Neural progenitor cell (in vitro differentiated cells): ENCODE measurements around the gene BCR. TPM values are rescaled to one million over a fixed set of nuclear protein-coding genes. Genes with fewer than 3 reads are reported as not detected.
A peak's percentile ranks its signal among the peaks of the same experiment; 100 is the strongest.

Experiments used
- DNase-seq: peaks from one replicate; pipeline ENCODE4 v3.0.0-alpha.2; 2016; ENCODE audit warnings: low spot score
- H2AFZ ChIP-seq: fragments of 200-600 bp; sonication (generic); replicated peaks from 2 replicates; pipeline ENCODE4 v1.6.1; 2016; ENCODE audit warnings: antibody characterized with exemption
- H3F3A ChIP-seq: fragments of 200-600 bp; sonication (generic); 2 replicates; pipeline ENCODE4 v1.6.1; 2016; ENCODE audit warnings: antibody characterized with exemption, low read depth
- H3K27ac ChIP-seq: fragments of 200-600 bp; sonication (generic); 2 replicates; pipeline ENCODE4 v1.5.1; 2016; ENCODE audit warnings: mild to moderate bottlenecking
- H3K27me3 ChIP-seq: fragments of 200-600 bp; sonication (generic); 2 replicates; pipeline ENCODE4 v1.6.1; 2016; ENCODE audit warnings: mild to moderate bottlenecking, moderate library complexity
- H3K36me3 ChIP-seq: fragments of 200-600 bp; sonication (generic); 2 replicates; pipeline ENCODE4 v1.5.1; 2016
- H3K4me1 ChIP-seq: fragments of 200-600 bp; sonication (generic); 2 replicates; pipeline ENCODE4 v1.6.1; 2016; ENCODE audit warnings: mixed run types
- H3K4me2 ChIP-seq: fragments of 200-600 bp; sonication (generic); 2 replicates; pipeline ENCODE4 v1.6.1; 2016
- H3K4me3 ChIP-seq: fragments of 200-600 bp; sonication (generic); 2 replicates; pipeline ENCODE4 v1.5.1; 2016
- H3K79me2 ChIP-seq: fragments of 200-600 bp; sonication (generic); 2 replicates; pipeline ENCODE4 v1.6.1; 2016; ENCODE audit warnings: low read depth
- H3K9ac ChIP-seq: fragments of 200-600 bp; sonication (generic); 2 replicates; pipeline ENCODE4 v1.6.1; 2016
- H3K9me3 ChIP-seq: fragments of 200-600 bp; sonication (generic); 2 replicates; pipeline ENCODE4 v1.5.1; 2016; ENCODE audit warnings: low read depth
- H4K20me1 ChIP-seq: fragments of 200-600 bp; sonication (generic); 2 replicates; pipeline ENCODE4 v1.6.1; 2016; ENCODE audit warnings: low read depth
- H3K27ac Mint-ChIP-seq: 3 replicates; pipeline ENCODE4 v1.8.0; 2021; ENCODE audit warnings: mixed read lengths
- H3K27me3 Mint-ChIP-seq: 2 replicates; pipeline ENCODE4 v1.8.0; 2022; ENCODE audit warnings: low read depth, mild to moderate bottlenecking, inconsistent platforms, moderate library complexity, mixed read lengths; ENCODE audit not compliant: insufficient read depth
- H3K36me3 Mint-ChIP-seq: 3 replicates; pipeline ENCODE4 v1.8.0; 2021; ENCODE audit warnings: mixed read lengths
- H3K4me1 Mint-ChIP-seq: 3 replicates; pipeline ENCODE4 v1.8.0; 2021; ENCODE audit warnings: mixed read lengths
- H3K4me3 Mint-ChIP-seq: 3 replicates; pipeline ENCODE4 v1.8.0; 2021; ENCODE audit warnings: mild to moderate bottlenecking, moderate library complexity, mixed read lengths
- H3K9me3 Mint-ChIP-seq: 3 replicates; pipeline ENCODE4 v1.8.0; 2020; ENCODE audit warnings: mixed read lengths
- EZH2 ChIP-seq: fragments of 200-600 bp; sonication (generic); IDR thresholded peaks from 2 replicates; pipeline ENCODE4 v1.6.1; 2017; ENCODE audit warnings: antibody characterized with exemption, mild to moderate bottlenecking, moderate library complexity
- EZH2phosphoT487 ChIP-seq: fragments of 200-600 bp; sonication (generic); IDR thresholded peaks from 2 replicates; pipeline ENCODE4 v1.6.1; 2017; ENCODE audit warnings: antibody characterized with exemption
- total RNA-seq: library from RNA; depleted of rRNA; stranded (reverse); fragments of >200 nt; gene quantifications from 2 replicates; pipeline ENCODE4 v1.2.3, GENCODE V29; 2015; ENCODE audit warnings: low replicate concordance
- TF ChIP-seq, protein P1 (sequence below): fragments of 200-600 bp; sonication (generic); IDR thresholded peaks from 2 replicates; pipeline ENCODE4 v1.5.1; 2017; ENCODE audit warnings: antibody characterized with exemption, mild to moderate bottlenecking

Gene BCR
- total RNA-seq, 1 donor from 2014 or later, result 35.5 TPM

DNA sequence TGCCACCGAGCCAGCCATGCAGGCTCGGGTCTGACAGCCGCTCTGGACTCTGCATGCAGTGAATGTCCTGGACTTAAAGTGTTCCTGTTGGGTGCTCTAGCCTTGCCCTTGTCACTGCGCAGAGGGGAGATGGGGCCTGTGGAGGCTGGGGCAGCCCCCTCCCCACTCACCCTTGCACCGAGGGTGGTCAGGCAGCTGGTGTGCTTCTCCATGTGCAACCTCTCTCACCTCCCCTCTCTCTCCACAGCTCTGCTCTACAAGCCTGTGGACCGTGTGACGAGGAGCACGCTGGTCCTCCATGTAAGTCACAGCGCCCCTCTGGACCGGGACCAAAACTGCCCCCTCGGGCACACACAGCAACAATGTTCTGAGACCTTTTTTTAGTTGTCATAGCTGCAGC is 92.5 kb downstream of the BCR start:
- TF ChIP-seq EZH2, result no peak
- TF ChIP-seq EZH2phosphoT487, result no peak
- H3F3A ChIP-seq, result peaks cover 8% of the 10 kb centered on the region
- no peak overlapping the region for H3K4me2 ChIP-seq
- no peaks in the 10 kb centered on the region for H3K79me2 ChIP-seq
- H4K20me1 ChIP-seq, result peaks cover 32% of the 10 kb centered on the region
- no peaks in the 10 kb centered on the region for H3K36me3 ChIP-seq
- H3K36me3 Mint-ChIP-seq, result peaks cover 29% of the 10 kb centered on the region
- no peak overlapping the region for H2AFZ ChIP-seq
- H3K9me3 Mint-ChIP-seq, result no peaks in the 10 kb centered on the region
- H3K9me3 ChIP-seq, result no peaks in the 10 kb centered on the region
- peaks cover 18% of the 10 kb centered on the region for H3K4me1 ChIP-seq
- DNase-seq, result no peak
- no peak overlapping the region for H3K9ac ChIP-seq
- no peak overlapping the region for H3K4me3 Mint-ChIP-seq
- peaks cover 27% of the 10 kb centered on the region for H3K4me1 Mint-ChIP-seq
- no peaks in the 10 kb centered on the region for H3K27me3 ChIP-seq
- H3K27me3 Mint-ChIP-seq, result peaks cover 11% of the 10 kb centered on the region
- H3K27ac Mint-ChIP-seq, result no peak overlapping the region
- H3K4me3 ChIP-seq, result no peak overlapping the region
- no peak overlapping the region for H3K27ac ChIP-seq

DNA sequence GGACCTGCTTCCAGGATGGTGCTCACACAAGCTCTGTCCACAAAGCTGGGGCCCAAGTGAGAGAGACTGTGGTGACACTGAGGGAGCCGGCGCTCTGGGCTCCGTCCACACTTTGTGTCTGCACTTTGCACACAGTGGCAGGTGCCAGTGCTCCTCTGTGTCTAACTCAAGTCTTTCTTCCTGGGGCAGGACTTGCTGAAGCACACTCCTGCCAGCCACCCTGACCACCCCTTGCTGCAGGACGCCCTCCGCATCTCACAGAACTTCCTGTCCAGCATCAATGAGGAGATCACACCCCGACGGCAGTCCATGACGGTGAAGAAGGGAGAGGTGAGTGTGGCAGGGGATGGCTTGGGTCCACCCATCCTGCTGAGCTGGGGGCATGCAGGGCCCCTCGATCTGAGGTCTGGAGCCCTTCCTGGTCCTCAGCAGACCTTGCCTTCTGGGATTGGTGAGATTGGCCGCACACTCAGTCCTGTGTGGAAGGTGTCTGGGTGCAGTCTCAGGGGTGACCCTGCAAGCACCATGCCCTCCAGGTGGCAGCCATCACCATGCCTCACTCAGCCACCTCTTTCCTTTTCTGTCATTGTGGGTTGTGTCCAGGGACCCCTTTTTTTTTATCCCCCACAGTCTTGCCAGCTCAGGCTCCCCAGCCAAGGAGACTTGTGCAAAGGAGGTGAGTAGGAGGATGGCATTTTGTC is 93.3 kb downstream of the BCR start:
- Histone ChIP-seq H3K9me3 (no peaks in the 10 kb centered on the region), H3K4me3 (no peak overlapping the region), H3K79me2 (no peaks in the 10 kb centered on the region), H3K27ac (no peak overlapping the region), H2AFZ (no peak overlapping the region), H3K36me3 (no peaks in the 10 kb centered on the region), H3K4me1 (peaks cover 15% of the 10 kb centered on the region), H3K9ac (no peak overlapping the region), H3F3A (peaks cover 8% of the 10 kb centered on the region), H4K20me1 (peaks cover 27% of the 10 kb centered on the region), H3K27me3 (no peaks in the 10 kb centered on the region), H3K4me2 (no peak overlapping the region)
- Mint-ChIP-seq H3K4me1 (peaks cover 22% of the 10 kb centered on the region), H3K9me3 (no peaks in the 10 kb centered on the region), H3K4me3 (no peak overlapping the region), H3K27ac (peak overlapping the region; percentile 53), H3K27me3 (peaks cover 13% of the 10 kb centered on the region), H3K36me3 (peaks cover 26% of the 10 kb centered on the region)
- no peak for DNase-seq
- TF ChIP-seq EZH2 (no peak), EZH2phosphoT487 (no peak)
- TF ChIP-seq, protein P1, sequence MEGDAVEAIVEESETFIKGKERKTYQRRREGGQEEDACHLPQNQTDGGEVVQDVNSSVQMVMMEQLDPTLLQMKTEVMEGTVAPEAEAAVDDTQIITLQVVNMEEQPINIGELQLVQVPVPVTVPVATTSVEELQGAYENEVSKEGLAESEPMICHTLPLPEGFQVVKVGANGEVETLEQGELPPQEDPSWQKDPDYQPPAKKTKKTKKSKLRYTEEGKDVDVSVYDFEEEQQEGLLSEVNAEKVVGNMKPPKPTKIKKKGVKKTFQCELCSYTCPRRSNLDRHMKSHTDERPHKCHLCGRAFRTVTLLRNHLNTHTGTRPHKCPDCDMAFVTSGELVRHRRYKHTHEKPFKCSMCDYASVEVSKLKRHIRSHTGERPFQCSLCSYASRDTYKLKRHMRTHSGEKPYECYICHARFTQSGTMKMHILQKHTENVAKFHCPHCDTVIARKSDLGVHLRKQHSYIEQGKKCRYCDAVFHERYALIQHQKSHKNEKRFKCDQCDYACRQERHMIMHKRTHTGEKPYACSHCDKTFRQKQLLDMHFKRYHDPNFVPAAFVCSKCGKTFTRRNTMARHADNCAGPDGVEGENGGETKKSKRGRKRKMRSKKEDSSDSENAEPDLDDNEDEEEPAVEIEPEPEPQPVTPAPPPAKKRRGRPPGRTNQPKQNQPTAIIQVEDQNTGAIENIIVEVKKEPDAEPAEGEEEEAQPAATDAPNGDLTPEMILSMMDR, result no peak

DNA sequence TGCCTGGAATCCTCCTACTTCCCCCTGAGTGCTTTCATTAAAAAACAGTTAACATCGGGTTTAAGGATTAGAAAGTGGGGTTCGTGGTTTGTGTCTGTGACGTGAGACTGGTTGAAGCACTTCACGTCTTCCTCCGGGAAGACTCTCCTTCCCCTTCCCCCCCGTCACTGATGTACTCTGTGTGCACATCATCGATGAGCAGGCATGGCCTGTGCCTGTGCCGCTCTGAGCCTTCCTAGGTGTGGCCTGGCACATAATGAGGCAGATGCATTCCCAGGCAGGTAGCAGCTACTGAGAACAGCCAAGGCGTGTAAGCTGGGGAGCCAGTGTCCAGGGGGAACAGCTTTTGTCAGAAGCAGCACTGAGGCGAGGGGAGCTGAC is 93.8 kb downstream of the BCR start:
- peaks cover 21% of the 10 kb centered on the region for H4K20me1 ChIP-seq
- H2AFZ ChIP-seq, result no peak overlapping the region
- Mint-ChIP-seq H3K27ac (peak overlapping the region; percentile 53), H3K27me3 (peaks cover 11% of the 10 kb centered on the region), H3K4me3 (no peak overlapping the region), H3K36me3 (peaks cover 23% of the 10 kb centered on the region), H3K9me3 (no peaks in the 10 kb centered on the region), H3K4me1 (peaks cover 18% of the 10 kb centered on the region)
- H3K4me1 ChIP-seq, result peaks cover 15% of the 10 kb centered on the region
- no peaks in the 10 kb centered on the region for H3K27me3 ChIP-seq
- no peak for DNase-seq
- no peaks in the 10 kb centered on the region for H3K9me3 ChIP-seq
- H3K27ac ChIP-seq, result no peak overlapping the region
- no peaks in the 10 kb centered on the region for H3K79me2 ChIP-seq
- H3K9ac ChIP-seq, result no peak overlapping the region
- peaks cover 8% of the 10 kb centered on the region for H3F3A ChIP-seq
- H3K4me3 ChIP-seq, result no peak overlapping the region
- no peaks in the 10 kb centered on the region for H3K36me3 ChIP-seq
- TF ChIP-seq, protein P1, result no peak
- no peak for TF ChIP-seq EZH2
- no peak for TF ChIP-seq EZH2phosphoT487
- H3K4me2 ChIP-seq, result no peak overlapping the region
